H9 (cell line): ENCODE results near the gene MRPL39. TPM values are rescaled to one million over a fixed set of nuclear protein-coding genes. Genes with fewer than 3 reads are reported as not detected.

Experiments used
- DNase-seq: peaks from one replicate; pipeline ENCODE4 v3.0.0-alpha.2; 2017
- H2AFZ ChIP-seq: one replicate; pipeline ENCODE4 v1.6.1; 2013; ENCODE audit warnings: mild to moderate bottlenecking, low read length, control low read depth, moderate library complexity
- H2AK5ac ChIP-seq: 2 replicates; pipeline ENCODE4 v1.6.1; 2013; ENCODE audit warnings: low read length, control low read depth, mixed read lengths; ENCODE audit not compliant: insufficient read length
- H2BK120ac ChIP-seq: one replicate; pipeline ENCODE4 v1.6.1; 2013; ENCODE audit warnings: low read depth, mild to moderate bottlenecking, low read length, control low read depth, inconsistent platforms; ENCODE audit not compliant: poor library complexity, severe bottlenecking
- H2BK12ac ChIP-seq: 2 replicates; pipeline ENCODE4 v1.6.1; 2013; ENCODE audit warnings: low read length, control low read depth, mixed read lengths, low read depth; ENCODE audit not compliant: insufficient read length
- H2BK15ac ChIP-seq: 2 replicates; pipeline ENCODE4 v1.6.1; 2013; ENCODE audit warnings: low read depth, low read length, control low read depth
- H2BK20ac ChIP-seq: one replicate; pipeline ENCODE4 v1.6.1; 2013; ENCODE audit warnings: low read depth, mild to moderate bottlenecking, low read length, control low read depth, inconsistent platforms; ENCODE audit not compliant: poor library complexity, severe bottlenecking
- H2BK5ac ChIP-seq: 2 replicates; pipeline ENCODE4 v1.6.1; 2013; ENCODE audit warnings: low read length, control low read depth, mixed read lengths; ENCODE audit not compliant: insufficient read length
- H3K14ac ChIP-seq: 2 replicates; pipeline ENCODE4 v1.6.1; 2013; ENCODE audit warnings: low read length, control low read depth; ENCODE audit not compliant: insufficient read depth
- H3K18ac ChIP-seq: 2 replicates; pipeline ENCODE4 v1.6.1; 2013; ENCODE audit warnings: low read depth, mild to moderate bottlenecking, mixed read lengths, low read length, control low read depth; ENCODE audit not compliant: insufficient read length
- H3K23ac ChIP-seq: 2 replicates; pipeline ENCODE4 v1.6.1; 2013; ENCODE audit warnings: low read length, control low read depth, mixed read lengths, low read depth; ENCODE audit not compliant: insufficient read length
- H3K23me2 ChIP-seq: 2 replicates; pipeline ENCODE4 v1.6.1; 2013; ENCODE audit warnings: low read depth, mild to moderate bottlenecking, mixed read lengths, low read length, control low read depth; ENCODE audit not compliant: insufficient read length, poor library complexity, severe bottlenecking
- H3K27ac ChIP-seq: 2 replicates; pipeline ENCODE4 v1.5.1; 2013; ENCODE audit warnings: low read length, control low read depth, mixed read lengths, low read depth; ENCODE audit not compliant: insufficient read length
- H3K27me3 ChIP-seq: 2 replicates; pipeline ENCODE4 v1.6.1; 2013; ENCODE audit warnings: low read length, control low read depth, inconsistent platforms; ENCODE audit not compliant: insufficient read depth
- H3K4ac ChIP-seq: 2 replicates; pipeline ENCODE4 v1.6.1; 2013; ENCODE audit warnings: low read depth, mild to moderate bottlenecking, control low read depth, inconsistent platforms, low read length, moderate library complexity
- H3K4me1 ChIP-seq: 2 replicates; pipeline ENCODE4 v1.6.1; 2013; ENCODE audit warnings: low read length, control low read depth, inconsistent platforms; ENCODE audit not compliant: insufficient read depth
- H3K4me2 ChIP-seq: 2 replicates; pipeline ENCODE4 v1.6.1; 2013; ENCODE audit warnings: low read length, control low read depth, mixed read lengths; ENCODE audit not compliant: insufficient read length, insufficient read depth
- H3K56ac ChIP-seq: 2 replicates; pipeline ENCODE4 v1.6.1; 2013; ENCODE audit warnings: low read depth, mild to moderate bottlenecking, mixed read lengths, low read length, control low read depth; ENCODE audit not compliant: insufficient read length
- H3K79me1 ChIP-seq: 2 replicates; pipeline ENCODE4 v1.6.1; 2013; ENCODE audit warnings: low read depth, mild to moderate bottlenecking, moderate library complexity, low read length, control low read depth, inconsistent platforms; ENCODE audit not compliant: insufficient read depth, poor library complexity, severe bottlenecking
- H3K79me2 ChIP-seq: 2 replicates; pipeline ENCODE4 v1.6.1; 2013; ENCODE audit warnings: low read length, control low read depth, inconsistent platforms; ENCODE audit not compliant: insufficient read depth
- H3K9ac ChIP-seq: 2 replicates; pipeline ENCODE4 v1.6.1; 2013; ENCODE audit warnings: low read length, control low read depth, mixed read lengths; ENCODE audit not compliant: insufficient read length; ENCODE audit errors: extremely low read depth
- H3K9me3 ChIP-seq: one replicate; pipeline ENCODE4 v1.6.1; 2013; ENCODE audit warnings: low read depth, low read length, inconsistent platforms; ENCODE audit not compliant: control insufficient read depth
- H3T11ph ChIP-seq: one replicate; pipeline ENCODE4 v1.6.1; 2013; ENCODE audit warnings: mild to moderate bottlenecking, low read length, control low read depth, inconsistent platforms
- H4K20me1 ChIP-seq: one replicate; pipeline ENCODE4 v1.6.1; 2013; ENCODE audit not compliant: control insufficient read depth, insufficient read length, insufficient read depth
- H4K5ac ChIP-seq: 2 replicates; pipeline ENCODE4 v1.6.1; 2013; ENCODE audit warnings: low read depth, mild to moderate bottlenecking, mixed read lengths, low read length, control low read depth; ENCODE audit not compliant: insufficient read length
- H4K8ac ChIP-seq: replicated peaks from 2 replicates; pipeline ENCODE4 v1.6.1; 2013; ENCODE audit warnings: low read length, control low read depth, mixed read lengths, low read depth; ENCODE audit not compliant: insufficient read length
- H4K91ac ChIP-seq: 2 replicates; pipeline ENCODE4 v1.6.1; 2013; ENCODE audit warnings: low read depth, mild to moderate bottlenecking, moderate library complexity, mixed read lengths, low read length, control low read depth; ENCODE audit not compliant: insufficient read length
- H3K27ac Mint-ChIP-seq, 3 experiments: 2 replicates in 2 of 3; 3 replicates in 1 of 3; pipeline ENCODE4 v1.8.0; 2020 to 2021; ENCODE audit warnings: mixed read lengths in 3 of 3, mild to moderate bottlenecking in 1 of 3, moderate library complexity in 1 of 3
- H3K27me3 Mint-ChIP-seq: 2 replicates; pipeline ENCODE4 v1.8.0; 2021; ENCODE audit warnings: low read depth, mild to moderate bottlenecking, moderate library complexity, mixed read lengths
- H3K36me3 Mint-ChIP-seq, 3 experiments: 2 replicates in 2 of 3; 3 replicates in 1 of 3; pipeline ENCODE4 v1.8.0; 2020 to 2021; ENCODE audit warnings: low read depth in 3 of 3, mixed read lengths in 3 of 3; ENCODE audit not compliant: insufficient read depth in 1 of 3
- H3K4me1 Mint-ChIP-seq, 2 experiments: 2 replicates each; pipeline ENCODE4 v1.8.0; 2020; ENCODE audit warnings: mixed read lengths in 2 of 2
- H3K4me3 Mint-ChIP-seq, 2 experiments: 2 replicates in 1 of 2; 3 replicates in 1 of 2; pipeline ENCODE4 v1.8.0; 2020 to 2021; ENCODE audit warnings: mild to moderate bottlenecking in 2 of 2, mixed read lengths in 2 of 2, moderate library complexity in 1 of 2
- H3K9me3 Mint-ChIP-seq, 2 experiments: 2 replicates in 1 of 2; 3 replicates in 1 of 2; pipeline ENCODE4 v1.8.0; 2020; ENCODE audit warnings: mild to moderate bottlenecking in 2 of 2, mixed read lengths in 2 of 2, moderate library complexity in 1 of 2
- total RNA-seq: library from RNA; stranded (reverse); gene quantifications from 2 replicates; pipeline ENCODE4 v1.2.1, GENCODE V29; 2021
- TF ChIP-seq, protein P1 (sequence below): fragments of 200-600 bp; sonication (generic); conservative IDR thresholded peaks from 3 replicates; pipeline ENCODE4 v1.8.0; 2021; ENCODE audit warnings: antibody characterized with exemption, mild to moderate bottlenecking

MRPL39 gene
- total RNA-seq, 1 experiment from 2014 or later = 58.8 TPM

DNA sequence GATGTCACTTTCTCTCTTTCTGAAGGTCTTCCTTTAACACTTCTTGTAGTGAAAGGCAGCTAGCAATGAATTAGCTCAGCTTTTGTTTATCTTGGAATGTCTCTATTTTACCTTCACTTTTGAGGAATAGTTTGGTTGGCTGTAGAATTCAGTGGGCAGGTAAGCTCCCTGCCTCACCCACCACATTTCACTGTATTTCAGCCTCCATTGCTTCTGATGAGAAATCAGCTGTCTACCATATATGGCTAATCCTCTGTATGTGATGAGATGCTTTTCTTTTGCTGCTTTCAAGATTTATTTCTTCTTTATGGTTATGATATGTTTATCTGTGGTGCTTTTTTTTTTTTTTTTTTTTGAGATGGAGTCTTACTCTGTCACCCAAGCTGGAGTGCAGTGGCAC is 70.1 kb downstream of the MRPL39 start:
- Histone ChIP-seq H3K14ac (no peak overlapping the region), H3K18ac (no peak overlapping the region), H2BK120ac (no peak overlapping the region), H3K4me1 (0 out of 2 replicates have a peak, but pooled peaks cover 2% of the 10 kb centered on the region), H3K79me1 (no peaks in the 10 kb centered on the region), H4K91ac (no peak overlapping the region), H3K79me2 (no peaks in the 10 kb centered on the region), H3K4me2 (no peak overlapping the region), H2AK5ac (no peak overlapping the region), H3K9ac (no peak overlapping the region), H4K5ac (no peak overlapping the region), H3K27ac (no peak overlapping the region), H3K4ac (no peak overlapping the region), H2BK15ac (no peak overlapping the region), H3K56ac (no peak overlapping the region), H3K23me2 (no peaks in the 10 kb centered on the region), H2AFZ (no peak overlapping the region), H3K9me3 (no peaks in the 10 kb centered on the region), H2BK12ac (no peak overlapping the region), H3T11ph (no peak overlapping the region), H4K20me1 (no peaks in the 10 kb centered on the region), H4K8ac (no peak overlapping the region), H3K27me3 (no peaks in the 10 kb centered on the region), H3K23ac (no peak overlapping the region), H2BK20ac (no peak overlapping the region), H2BK5ac (no peak overlapping the region)
- no peak overlapping the region for H3K27ac Mint-ChIP-seq
- H3K4me1 Mint-ChIP-seq = peaks cover 10 to 11% of the 10 kb centered on the region in 2 experiments
- H3K27me3 Mint-ChIP-seq = no peaks in the 10 kb centered on the region
- peaks cover 5 to 13% of the 10 kb centered on the region in 2 experiments; a peak in 4 of 5 replicates for H3K9me3 Mint-ChIP-seq
- peaks cover 0 to 8% (median 0%) of the 10 kb centered on the region in 3 experiments; a peak in 2 of 7 replicates for H3K36me3 Mint-ChIP-seq
- TF ChIP-seq, protein P1, sequence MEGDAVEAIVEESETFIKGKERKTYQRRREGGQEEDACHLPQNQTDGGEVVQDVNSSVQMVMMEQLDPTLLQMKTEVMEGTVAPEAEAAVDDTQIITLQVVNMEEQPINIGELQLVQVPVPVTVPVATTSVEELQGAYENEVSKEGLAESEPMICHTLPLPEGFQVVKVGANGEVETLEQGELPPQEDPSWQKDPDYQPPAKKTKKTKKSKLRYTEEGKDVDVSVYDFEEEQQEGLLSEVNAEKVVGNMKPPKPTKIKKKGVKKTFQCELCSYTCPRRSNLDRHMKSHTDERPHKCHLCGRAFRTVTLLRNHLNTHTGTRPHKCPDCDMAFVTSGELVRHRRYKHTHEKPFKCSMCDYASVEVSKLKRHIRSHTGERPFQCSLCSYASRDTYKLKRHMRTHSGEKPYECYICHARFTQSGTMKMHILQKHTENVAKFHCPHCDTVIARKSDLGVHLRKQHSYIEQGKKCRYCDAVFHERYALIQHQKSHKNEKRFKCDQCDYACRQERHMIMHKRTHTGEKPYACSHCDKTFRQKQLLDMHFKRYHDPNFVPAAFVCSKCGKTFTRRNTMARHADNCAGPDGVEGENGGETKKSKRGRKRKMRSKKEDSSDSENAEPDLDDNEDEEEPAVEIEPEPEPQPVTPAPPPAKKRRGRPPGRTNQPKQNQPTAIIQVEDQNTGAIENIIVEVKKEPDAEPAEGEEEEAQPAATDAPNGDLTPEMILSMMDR = no peak
- H3K4me3 Mint-ChIP-seq = no peak overlapping the region
- no peak for DNase-seq
